Measurements from ENCODE around the gene ZSWIM3. TPM values are rescaled to one million over a fixed set of nuclear protein-coding genes. Genes with fewer than 3 reads are reported as not detected.

The ZSWIM3 gene
- total and polyA plus RNA-seq, 2 of the 13 experiments (the other 11 are each of a cell fraction or from before 2014, with no cell fraction given) = 5.2 to 5.8 TPM

GRCh38 chr20:45863543-45864470 is 6.4 kb downstream of the ZSWIM3 start (continued):
- TF ChIP-seq ZNF10 (CRISPR knock-in tag; IDR thresholded peaks at IDR 0.05; ENCODE audit: borderline replicate concordance, low read depth) = no peak
- no peak for TF ChIP-seq AKAP8 (CRISPR knock-in tag; IDR thresholded peaks at IDR 0.05)
- no peak for TF ChIP-seq ZNF232 (CRISPR knock-in tag; IDR thresholded peaks at IDR 0.05; ENCODE audit: borderline replicate concordance)
- TF ChIP-seq GATAD2A (CRISPR knock-in tag; IDR thresholded peaks at IDR 0.05) = peak; percentile 79
- no peak for TF ChIP-seq PRPF4 (IDR thresholded peaks at IDR 0.05; ENCODE audit: low read depth, low read length, poor library complexity, severe bottlenecking)
- no peak for TF ChIP-seq SIX4 (CRISPR knock-in tag; IDR thresholded peaks at IDR 0.05)
- no peak for TF ChIP-seq JDP2 (CRISPR knock-in tag; IDR thresholded peaks at IDR 0.05; ENCODE audit: borderline replicate concordance)
- peak; percentile 62; the same call in 1 of the 2 replicates for TF ChIP-seq PHF21A (CRISPR knock-in tag; IDR thresholded peaks at IDR 0.05)
- no peak for TF ChIP-seq JUND (CRISPR knock-in tag; IDR thresholded peaks at IDR 0.05)
- no peak for TF ChIP-seq ZNF546 (CRISPR knock-in tag; conservative IDR thresholded peaks at IDR 0.05)
- no peak for TF ChIP-seq REL (CRISPR knock-in tag; conservative IDR thresholded peaks at IDR 0.05)
- TF ChIP-seq IRF2 (CRISPR knock-in tag; IDR thresholded peaks at IDR 0.05) = peak; percentile 39; the same call in 1 of the 2 replicates
- TF ChIP-seq ZNF24 (IDR thresholded peaks at IDR 0.05) = 0 out of 2 replicates have a peak, but pooled peaks have one; percentile 8
- no peak for TF ChIP-seq RAD51 (IDR thresholded peaks at IDR 0.05; ENCODE audit: borderline replicate concordance)
- peak; percentile 87 for TF ChIP-seq CEBPG (CRISPR knock-in tag; IDR thresholded peaks at IDR 0.05)
- no peak for TF ChIP-seq KDM4B (CRISPR knock-in tag; IDR thresholded peaks at IDR 0.05)
- TF ChIP-seq AHR (CRISPR knock-in tag; IDR thresholded peaks at IDR 0.05) = no peak
- TF ChIP-seq CBFB (CRISPR knock-in tag; IDR thresholded peaks at IDR 0.05) = peak; percentile 43; the same call in 1 of the 2 replicates
- TF ChIP-seq PAXIP1 (CRISPR knock-in tag; conservative IDR thresholded peaks at IDR 0.05) = peak; percentile 94
- TF ChIP-seq ZNF614 (CRISPR knock-in tag; IDR thresholded peaks at IDR 0.05; ENCODE audit: borderline replicate concordance) = peak; percentile 48; the same call in 1 of the 2 replicates
- TF ChIP-seq ATM (IDR thresholded peaks at IDR 0.05; ENCODE audit: borderline replicate concordance) = no peak
- TF ChIP-seq BRF2 (CRISPR knock-in tag; IDR thresholded peaks at IDR 0.05) = no peak
- TF ChIP-seq ZNF615 (CRISPR knock-in tag; IDR thresholded peaks at IDR 0.05; ENCODE audit: borderline replicate concordance) = no peak
- no peak; the same call in 1 of the 2 replicates for TF ChIP-seq TFDP2 (CRISPR knock-in tag; IDR thresholded peaks at IDR 0.05)
- TF ChIP-seq PCBP2 (optimal IDR thresholded peaks at IDR 0.05; ENCODE audit: low read depth, low read length, poor library complexity, severe bottlenecking) = no peak

All from HepG2 (cell line).